Muscle layer of colon (tissue), 2 donors: ENCODE results near the gene NRG4.
"Not testable (repeated sequence)": the region's sequence is repeated elsewhere in the genome, so short reads cannot be mapped to it uniquely, and the experiment has no call there.

Experiments
- H3K27ac ChIP-seq: one replicate; pipeline ENCODE4 v1.7.0; 2013; ENCODE audit warnings: low read depth, mild to moderate bottlenecking, low read length, moderate library complexity
- H3K27me3 ChIP-seq, 2 donors: one replicate each; pipeline ENCODE4 v1.7.0; 2013; ENCODE audit warnings: low read length in 2 of 2, mild to moderate bottlenecking in 2 of 2; ENCODE audit not compliant: insufficient read depth in 2 of 2, control insufficient read depth in 1 of 2
- H3K36me3 ChIP-seq: one replicate; pipeline ENCODE4 v1.7.0; 2013; ENCODE audit warnings: mild to moderate bottlenecking, low read length; ENCODE audit not compliant: insufficient read depth
- H3K4me1 ChIP-seq: one replicate; pipeline ENCODE4 v1.7.0; 2013; ENCODE audit warnings: mild to moderate bottlenecking, low read length; ENCODE audit not compliant: insufficient read depth
- H3K4me3 ChIP-seq, 2 donors: one replicate each; pipeline ENCODE4 v1.7.0; 2013; ENCODE audit warnings: low read length in 2 of 2, low read depth in 1 of 2, mild to moderate bottlenecking in 1 of 2, moderate library complexity in 1 of 2
- H3K9ac ChIP-seq: one replicate; pipeline ENCODE4 v1.7.0; 2013; ENCODE audit warnings: low read length
- H3K9me3 ChIP-seq: one replicate; pipeline ENCODE4 v1.7.0; 2013; ENCODE audit warnings: mild to moderate bottlenecking, low read length
- donor health status: abdominal sarcoma.
- donor health status: Adenocarcinoma of cecum.

NRG4 gene

GRCh38 chr15:76034111-76034510 is 21.9 kb upstream of the NRG4 start:
- H3K27ac ChIP-seq: no peak overlapping the region
- H3K36me3 ChIP-seq: no peaks in the 10 kb centered on the region
- no peak overlapping the region for H3K4me3 ChIP-seq
- no peaks in the 10 kb centered on the region for H3K4me1 ChIP-seq
- H3K9me3 ChIP-seq: no peaks in the 10 kb centered on the region
- no peak overlapping the region for H3K9ac ChIP-seq
- H3K27me3 ChIP-seq: no peaks in the 10 kb centered on the region

GRCh38 chr15:76033438-76033837 is 21.2 kb upstream of the NRG4 start:
- H3K4me1 ChIP-seq: no peaks in the 10 kb centered on the region
- no peaks in the 10 kb centered on the region for H3K9me3 ChIP-seq
- H3K27me3 ChIP-seq: no peaks in the 10 kb centered on the region
- H3K36me3 ChIP-seq: no peaks in the 10 kb centered on the region
- no peak overlapping the region for H3K9ac ChIP-seq
- no peak overlapping the region for H3K4me3 ChIP-seq
- no peak overlapping the region for H3K27ac ChIP-seq

- H3K4me3 ChIP-seq: no peak overlapping the region
- no peaks in the 10 kb centered on the region for H3K4me1 ChIP-seq
- H3K27me3 ChIP-seq: no peaks in the 10 kb centered on the region
- no peak overlapping the region for H3K27ac ChIP-seq
- no peaks in the 10 kb centered on the region for H3K9me3 ChIP-seq
- no peak overlapping the region for H3K9ac ChIP-seq
- H3K36me3 ChIP-seq: no peaks in the 10 kb centered on the region
Measured at GRCh38 chr15:76032046-76032445, 19.8 kb upstream of the NRG4 start.

DNA sequence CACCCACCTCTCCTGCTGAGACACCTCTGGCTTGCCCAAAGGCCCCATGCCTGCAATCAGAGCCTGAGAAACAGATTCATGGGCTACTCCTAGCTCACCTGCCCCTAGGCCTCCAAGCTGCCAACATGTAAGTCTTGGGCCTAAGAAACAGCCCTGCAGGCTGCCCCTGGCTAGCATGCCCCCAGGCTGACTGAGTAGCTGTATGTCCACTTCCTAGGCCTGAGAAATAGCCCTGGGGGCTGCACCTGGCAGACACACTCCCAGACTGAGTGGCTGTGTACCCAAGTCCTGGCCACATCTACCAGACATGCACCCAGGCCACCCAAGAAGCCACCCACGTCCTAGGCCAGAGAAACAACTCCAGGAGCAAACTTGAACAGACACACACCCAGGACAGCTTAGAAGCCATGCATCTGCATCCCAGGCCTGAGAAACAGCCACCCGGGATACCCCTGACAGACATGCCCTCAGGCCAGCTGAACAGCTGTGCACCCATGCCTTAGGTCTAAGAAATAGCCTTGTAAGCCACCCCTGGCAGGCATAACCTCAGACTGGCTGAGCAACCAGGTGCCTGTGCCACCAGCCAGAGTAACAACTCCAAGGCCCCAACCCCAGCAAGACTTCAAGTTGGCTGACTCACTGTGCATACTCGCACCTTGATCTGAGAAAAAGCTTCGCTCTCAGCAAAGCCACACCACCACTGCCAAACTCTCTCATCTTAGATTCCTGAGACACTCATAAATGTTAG is 12.0 kb upstream of the NRG4 start:
- H3K4me1 ChIP-seq: no peaks in the 10 kb centered on the region
- no peak overlapping the region for H3K4me3 ChIP-seq
- no peak overlapping the region for H3K27ac ChIP-seq
- no peaks in the 10 kb centered on the region for H3K36me3 ChIP-seq
- H3K9ac ChIP-seq: no peak overlapping the region
- H3K9me3 ChIP-seq: peaks cover 7% of the 10 kb centered on the region
- no peaks in the 10 kb centered on the region for H3K27me3 ChIP-seq

GRCh38 chr15:76013470-76013869 is 1.2 kb upstream of the NRG4 start:
- H3K4me1 ChIP-seq, H3K9ac ChIP-seq: not testable (repeated sequence)

GRCh38 chr15:76010613-76011012 is 1.6 kb downstream of the NRG4 start:
- Histone ChIP-seq H3K27me3 (no peaks in the 10 kb centered on the region), H3K4me1 (no peaks in the 10 kb centered on the region), H3K9me3 (no peaks in the 10 kb centered on the region), H3K36me3 (no peaks in the 10 kb centered on the region), H3K9ac (no peak overlapping the region), H3K27ac (no peak overlapping the region), H3K4me3 (no peak overlapping the region)

More at GRCh38 chr15:76013470-76013869, 1.2 kb upstream of the NRG4 start:
- not testable (repeated sequence) for H3K4me3 ChIP-seq, H3K36me3 ChIP-seq, H3K27ac ChIP-seq, H3K9me3 ChIP-seq, H3K27me3 ChIP-seq

DNA sequence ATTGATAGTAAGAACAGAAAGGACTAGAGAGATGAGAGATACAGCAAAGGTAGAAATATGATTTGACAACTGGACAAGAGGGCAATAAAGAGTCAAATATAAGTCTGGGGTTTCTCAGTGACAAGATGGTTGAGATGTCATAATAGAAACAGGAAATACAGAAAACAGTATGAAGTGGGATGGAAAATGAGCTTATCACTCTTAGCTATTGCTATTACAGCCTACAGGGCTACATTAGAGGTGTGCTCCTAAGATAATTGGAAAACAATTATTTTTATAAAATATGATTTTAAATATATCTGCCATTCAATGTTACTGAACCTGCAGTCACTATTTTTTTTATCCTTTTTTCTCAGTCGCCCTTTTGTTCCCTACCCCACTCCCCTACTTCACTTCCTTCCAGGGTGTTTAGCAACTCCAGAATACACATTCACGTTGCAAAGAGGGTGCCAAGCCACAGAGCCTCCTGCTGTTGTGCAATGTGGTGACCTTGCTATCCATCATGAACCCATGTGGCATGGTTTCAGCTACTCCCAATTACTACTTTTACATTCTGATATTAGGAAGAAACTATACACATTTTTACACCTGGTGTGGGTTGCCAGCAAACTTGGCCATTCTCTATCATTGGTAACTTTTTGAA is 6.0 kb downstream of the NRG4 start:
- no peaks in the 10 kb centered on the region for H3K36me3 ChIP-seq
- no peak overlapping the region for H3K27ac ChIP-seq
- H3K4me1 ChIP-seq: no peaks in the 10 kb centered on the region
- no peak overlapping the region for H3K4me3 ChIP-seq
- H3K27me3 ChIP-seq: no peaks in the 10 kb centered on the region
- no peak overlapping the region for H3K9ac ChIP-seq
- no peaks in the 10 kb centered on the region for H3K9me3 ChIP-seq

DNA sequence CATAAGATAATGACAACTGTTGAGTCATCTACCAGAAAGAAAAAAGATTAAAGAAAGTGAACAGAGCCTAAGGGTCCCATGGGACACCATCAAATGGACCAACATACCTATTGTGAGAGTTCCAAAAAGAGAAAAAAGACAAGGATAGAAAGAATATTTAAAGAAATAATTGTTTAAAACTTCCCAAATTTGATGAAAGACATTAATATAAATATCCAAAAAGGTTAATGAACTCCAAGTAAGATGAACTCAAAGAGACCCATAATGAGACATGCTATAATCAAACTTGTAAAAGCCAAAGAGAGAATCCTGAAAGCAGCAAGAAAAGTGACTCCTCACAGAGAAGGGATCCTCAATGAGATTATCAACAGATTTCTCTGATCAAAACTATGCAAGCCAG is 8.9 kb downstream of the NRG4 start:
- Histone ChIP-seq H3K36me3 (no peaks in the 10 kb centered on the region), H3K9me3 (no peaks in the 10 kb centered on the region), H3K27me3 (no peaks in the 10 kb centered on the region), H3K4me3 (no peak overlapping the region), H3K4me1 (no peaks in the 10 kb centered on the region), H3K9ac (no peak overlapping the region), H3K27ac (no peak overlapping the region)

GRCh38 chr15:75995611-75996010 is 16.6 kb downstream of the NRG4 start:
- no peaks in the 10 kb centered on the region for H3K36me3 ChIP-seq
- H3K4me1 ChIP-seq: no peaks in the 10 kb centered on the region
- H3K9ac ChIP-seq: no peak overlapping the region
- H3K4me3 ChIP-seq: no peak overlapping the region
- no peak overlapping the region for H3K27ac ChIP-seq
- H3K9me3 ChIP-seq: no peaks in the 10 kb centered on the region
- no peaks in the 10 kb centered on the region for H3K27me3 ChIP-seq

DNA sequence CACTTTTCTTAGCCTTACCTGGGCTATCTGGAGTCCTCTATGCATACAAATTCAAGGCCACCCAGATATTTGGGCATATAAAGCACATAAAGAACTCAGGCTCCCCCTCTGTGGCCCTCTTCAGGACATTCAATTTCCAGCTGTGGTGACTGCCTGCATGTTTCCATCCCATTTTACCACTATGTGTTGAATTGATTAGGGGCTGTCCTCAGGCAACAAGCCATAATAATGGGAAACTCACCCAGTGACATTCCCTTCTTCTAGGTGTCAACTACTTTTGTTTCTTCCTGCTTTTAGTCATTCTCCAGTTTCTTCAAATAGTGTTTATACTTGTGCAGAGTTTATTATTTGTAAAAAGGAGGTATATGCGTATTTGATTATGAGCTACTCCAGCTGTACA is 18.0 kb downstream of the NRG4 start:
- Histone ChIP-seq H3K9me3 (no peaks in the 10 kb centered on the region), H3K27ac (no peak overlapping the region), H3K27me3 (no peaks in the 10 kb centered on the region), H3K4me1 (no peaks in the 10 kb centered on the region), H3K4me3 (no peak overlapping the region), H3K9ac (no peak overlapping the region), H3K36me3 (no peaks in the 10 kb centered on the region)

DNA sequence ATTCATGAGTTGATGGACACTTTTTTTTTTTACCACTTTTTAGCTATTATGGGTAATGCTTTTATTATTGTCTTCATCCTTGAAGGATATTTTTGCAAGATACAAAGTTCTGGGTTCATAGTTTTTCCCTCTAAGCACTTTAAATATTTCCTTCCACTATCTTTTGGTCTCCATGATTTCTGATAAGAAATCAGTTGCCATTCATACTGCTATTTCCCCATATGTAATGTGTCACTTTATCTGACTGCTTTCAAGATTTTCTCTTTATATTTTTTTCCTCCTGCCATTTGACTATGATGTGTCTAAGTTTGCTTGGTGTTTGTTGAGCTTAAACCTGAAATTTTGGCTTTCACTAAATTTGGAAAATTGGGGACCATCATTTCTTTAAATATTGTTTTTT is 19.3 kb downstream of the NRG4 start:
- Histone ChIP-seq H3K27me3 (no peaks in the 10 kb centered on the region), H3K4me1 (no peaks in the 10 kb centered on the region), H3K36me3 (no peaks in the 10 kb centered on the region), H3K9me3 (no peaks in the 10 kb centered on the region), H3K9ac (no peak overlapping the region), H3K4me3 (no peak overlapping the region), H3K27ac (no peak overlapping the region)

GRCh38 chr15:75989875-75990274 is 22.3 kb downstream of the NRG4 start:
- Histone ChIP-seq H3K27ac (no peak overlapping the region), H3K36me3 (no peaks in the 10 kb centered on the region), H3K4me3 (no peak overlapping the region), H3K9me3 (no peaks in the 10 kb centered on the region), H3K27me3 (no peaks in the 10 kb centered on the region), H3K4me1 (no peaks in the 10 kb centered on the region), H3K9ac (no peak overlapping the region)
